IMR-90 (cell line): ENCODE data around the gene TDRD3. TPM values are rescaled to one million over a fixed set of nuclear protein-coding genes. Genes with fewer than 3 reads are reported as not detected.
A peak's percentile ranks its signal among the peaks of the same experiment; 100 is the strongest.

Experiments used
- ATAC-seq: fragments of 200-7000 bp; cut with Tn5 transposase; 2 replicates; pipeline ENCODE4 v1.9.1; 2020; ENCODE audit warnings: low read depth, mild to moderate bottlenecking, moderate library complexity
- BruUV-seq: library from RNA; stranded (reverse); fragments of 400-500 nt; replicated peaks from 2 replicates; lab custom pipeline; 2021; lab: Mats Ljungman, UMichigan
- CTCF ChIA-PET: fragments of 300-600 bp; formaldehyde crosslinking; extraction: SDS; loops from one replicate; lab custom pipeline; 2021; ENCODE audit warnings: antibody characterized with exemption; lab: Yijun Ruan, JAX
- POLR2A ChIA-PET: fragments of 300-600 bp; sonication (Branson Sonifier 250); formaldehyde crosslinking; loops from one replicate; lab custom pipeline; 2022; ENCODE audit warnings: antibody characterized with exemption; ENCODE audit not compliant: unreplicated experiment; lab: Charles Lee
- DNase-seq: peaks from one replicate; pipeline ENCODE4 v3.0.0; 2013
- H2AFZ ChIP-seq: replicated peaks from 2 replicates; pipeline ENCODE3; 2013; ENCODE audit warnings: low read length, mild to moderate bottlenecking; ENCODE audit not compliant: poor library complexity
- H2AK5ac ChIP-seq: 2 replicates; pipeline ENCODE4 v1.6.1; 2013; ENCODE audit warnings: low read depth, low read length, inconsistent platforms
- H2AK9ac ChIP-seq: replicated peaks from 2 replicates; pipeline ENCODE3; 2013; ENCODE audit warnings: mild to moderate bottlenecking, low read depth, low read length, moderate library complexity; ENCODE audit not compliant: poor library complexity
- H2BK120ac ChIP-seq: 2 replicates; pipeline ENCODE4 v1.6.1; 2013; ENCODE audit warnings: low read depth, low read length, inconsistent platforms
- H2BK15ac ChIP-seq: 3 replicates; pipeline ENCODE4 v1.6.1; 2013; ENCODE audit warnings: low read depth, low read length, inconsistent platforms
- H2BK20ac ChIP-seq: 2 replicates; pipeline ENCODE4 v1.6.1; 2013; ENCODE audit warnings: low read depth, mild to moderate bottlenecking, inconsistent platforms, low read length, moderate library complexity
- H2BK5ac ChIP-seq: 2 replicates; pipeline ENCODE4 v1.6.1; 2013; ENCODE audit warnings: mild to moderate bottlenecking, low read depth, low read length, inconsistent platforms; ENCODE audit not compliant: poor library complexity, severe bottlenecking
- H3K14ac ChIP-seq: replicated peaks from 2 replicates; pipeline ENCODE4 v1.6.1; 2013; ENCODE audit warnings: low read depth, low read length, inconsistent platforms
- H3K18ac ChIP-seq: 2 replicates; pipeline ENCODE4 v1.6.1; 2013; ENCODE audit warnings: low read depth, low read length, control low read depth
- H3K23ac ChIP-seq: 2 replicates; pipeline ENCODE4 v1.6.1; 2013; ENCODE audit warnings: low read depth, low read length, inconsistent platforms
- H3K27ac ChIP-seq: 2 replicates; pipeline ENCODE4 v1.5.1; 2013; ENCODE audit warnings: mild to moderate bottlenecking, control low read depth, low read length; ENCODE audit not compliant: insufficient read depth
- H3K27me3 ChIP-seq: 2 replicates; pipeline ENCODE4 v1.6.1; 2013; ENCODE audit warnings: low read length; ENCODE audit not compliant: control insufficient read depth, insufficient read depth
- H3K36me3 ChIP-seq: 2 replicates; pipeline ENCODE4 v1.6.1; 2013; ENCODE audit warnings: low read length, mixed read lengths; ENCODE audit not compliant: control insufficient read depth, insufficient read depth
- H3K4ac ChIP-seq: 2 replicates; pipeline ENCODE4 v1.6.1; 2013; ENCODE audit warnings: low read depth, low read length, inconsistent platforms
- H3K4me1 ChIP-seq: 2 replicates; pipeline ENCODE4 v1.6.1; 2013; ENCODE audit warnings: low read length, mixed read lengths; ENCODE audit not compliant: control insufficient read depth, insufficient read depth
- H3K4me2 ChIP-seq: 2 replicates; pipeline ENCODE4 v1.6.1; 2013; ENCODE audit warnings: low read depth, mild to moderate bottlenecking, control low read depth, low read length, moderate library complexity
- H3K4me3 ChIP-seq: 2 replicates; pipeline ENCODE4 v1.5.1; 2013; ENCODE audit warnings: low read depth, mild to moderate bottlenecking, control low read depth, low read length, moderate library complexity; ENCODE audit not compliant: insufficient read depth
- H3K56ac ChIP-seq: 2 replicates; pipeline ENCODE4 v1.6.1; 2013; ENCODE audit warnings: low read length, inconsistent platforms; ENCODE audit not compliant: insufficient read depth; ENCODE audit errors: extremely low read depth
- H3K79me1 ChIP-seq, 2 experiments: 2 replicates each; pipeline ENCODE4 v1.6.1; 2013; ENCODE audit warnings: low read length in 2 of 2, inconsistent platforms in 1 of 2, low read depth in 1 of 2
- H3K9ac ChIP-seq: 2 replicates; pipeline ENCODE4 v1.6.1; 2013; ENCODE audit warnings: low read depth, low read length, control low read depth
- H3K9me1 ChIP-seq: 2 replicates; pipeline ENCODE4 v1.6.1; 2013; ENCODE audit warnings: low read length, inconsistent platforms; ENCODE audit not compliant: insufficient read depth
- H3K9me3 ChIP-seq: 2 replicates; pipeline ENCODE4 v1.6.1; 2013; ENCODE audit warnings: low read length; ENCODE audit not compliant: control insufficient read depth, insufficient read depth
- H4K20me1 ChIP-seq: 2 replicates; pipeline ENCODE4 v1.6.1; 2013; ENCODE audit warnings: low read length, inconsistent platforms; ENCODE audit not compliant: insufficient read depth
- H4K5ac ChIP-seq: 2 replicates; pipeline ENCODE4 v1.6.1; 2013; ENCODE audit warnings: mild to moderate bottlenecking, low read depth, low read length, control low read depth
- H4K8ac ChIP-seq, 2 experiments: 2 replicates each; pipeline ENCODE4 v1.6.1; 2013; ENCODE audit warnings: low read depth in 2 of 2, low read length in 2 of 2, control low read depth in 1 of 2, inconsistent platforms in 1 of 2
- H4K91ac ChIP-seq: 2 replicates; pipeline ENCODE4 v1.6.1; 2013; ENCODE audit warnings: low read depth, low read length, inconsistent platforms; ENCODE audit not compliant: insufficient read depth
- FOS ChIP-seq: fragments of 150-350 bp; IDR thresholded peaks from 2 replicates; pipeline ENCODE4 v1.6.1; 2016; ENCODE audit warnings: low read depth, low read length
- RCOR1 ChIP-seq: IDR thresholded peaks from 2 replicates; pipeline ENCODE4 v1.6.1; 2012; ENCODE audit warnings: mild to moderate bottlenecking, low read length, improper control_type of control experiment; ENCODE audit not compliant: insufficient replicate concordance
- WGBS, 2 experiments: methylation state at CpG; one replicate each; pipeline versions ENCODE4 v1.1.5 to v1.1.7; 2013; ENCODE audit warnings: missing lambda C conversion rate in 2 of 2; ENCODE audit not compliant: insufficient read length in 1 of 2; ENCODE audit errors: extremely low coverage in 2 of 2; 5-methylcytosine and 5-hydroxymethylcytosine counted together
- dilution Hi-C: fragments of 300-500 bp; cut with HindIII; formaldehyde crosslinking; loops from one replicate; pipeline ENCODE4 v1.14.3; 2018; ENCODE audit warnings: low sequenced_read_pairs; ENCODE audit not compliant: unreplicated experiment
- in situ Hi-C: fragments of 300-500 bp; cut with MboI; formaldehyde crosslinking; loops from 3 replicates; pipeline ENCODE4 v1.14.3; 2019; ENCODE audit warnings: low sequenced_read_pairs, inconsistent platforms, mixed read lengths
- intact Hi-C: fragments of 100-400 bp; cut with micrococcal nuclease; formaldehyde crosslinking; loops from 2 replicates; pipeline ENCODE4 v1.10.0; 2022
- polyA plus RNA-seq, 3 experiments: library from polyadenylated mRNA; depleted of rRNA; stranded (reverse); fragments of >200 nt; gene quantifications; 2 replicates each; pipeline ENCODE4 v1.2.3, GENCODE V29; 2012; ENCODE audit warnings: low replicate concordance in 1 of 3
- total RNA-seq: library from RNA; depleted of rRNA; stranded (reverse); fragments of >200 nt; gene quantifications from 2 replicates; pipeline ENCODE4 v1.2.3, GENCODE V29; 2012

TDRD3 gene
- total and polyA plus RNA-seq, 2 of the 4 experiments (the other 2 are of a cell fraction) = 3.9 to 12.0 TPM

- peaks cover 3% of the 10 kb centered on the region; the same call in 1 of the 2 replicates for H3K27me3 ChIP-seq
- no peak overlapping the region for H2BK15ac ChIP-seq
- H3K23ac ChIP-seq = no peak overlapping the region
- no peak overlapping the region for H2BK120ac ChIP-seq
- TF ChIP-seq FOS = no peak
- no peak for TF ChIP-seq RCOR1
- in situ Hi-C loops = no loop called here
- no peak overlapping the region for H3K27ac ChIP-seq
- dilution Hi-C loops = no loop called here
- no peaks in the 10 kb centered on the region for H4K20me1 ChIP-seq
- no peak for ATAC-seq
- no peak overlapping the region for H3K56ac ChIP-seq
- ChIA-PET CTCF (interaction anchor here (0.7 kb wide), 1 partner anchor 47 kb away, joined by 4 read pairs; no protein-coding TSS in a partner anchor), POLR2A (no interaction called here)
- no peak overlapping the region for H3K18ac ChIP-seq
- no peak overlapping the region for H3K14ac ChIP-seq
- intact Hi-C loops = no loop called here
- no peak overlapping the region for H3K4me3 ChIP-seq
- no peak overlapping the region for H2BK20ac ChIP-seq
- peak overlapping the region; percentile 8; the same call in 1 of the 2 replicates for H3K4me2 ChIP-seq
- no peak overlapping the region for H4K5ac ChIP-seq
- H3K9me3 ChIP-seq = 0 out of 2 replicates have a peak, but pooled peaks cover 1% of the 10 kb centered on the region
- H2BK5ac ChIP-seq = no peak overlapping the region
- peak; percentile 48 for DNase-seq
- no peak overlapping the region for H2AK9ac ChIP-seq
- H3K79me1 ChIP-seq = no peaks in the 10 kb centered on the region
- 34% methylated on average over 9 of the region's 18 CpGs; no CpG with 5 or more reads in 1 of the 2 experiments for WGBS, 2 experiments
- no peak overlapping the region for H2AFZ ChIP-seq
- BruUV-seq = no TSS peak
- no peak overlapping the region for H3K9ac ChIP-seq
- no peak overlapping the region for H2AK5ac ChIP-seq
- no peak overlapping the region for H3K4ac ChIP-seq
- H3K4me1 ChIP-seq = no peaks in the 10 kb centered on the region
- H3K36me3 ChIP-seq = no peaks in the 10 kb centered on the region
- H3K9me1 ChIP-seq = no peaks in the 10 kb centered on the region; the same call in 1 of the 2 replicates
- no peak overlapping the region for H4K91ac ChIP-seq
- no peak overlapping the region for H4K8ac ChIP-seq
Observed at GRCh38 chr13:60590800-60591747, 194.1 kb downstream of the TDRD3 start.
